ENCODE results near the gene FAAH.

DNA sequence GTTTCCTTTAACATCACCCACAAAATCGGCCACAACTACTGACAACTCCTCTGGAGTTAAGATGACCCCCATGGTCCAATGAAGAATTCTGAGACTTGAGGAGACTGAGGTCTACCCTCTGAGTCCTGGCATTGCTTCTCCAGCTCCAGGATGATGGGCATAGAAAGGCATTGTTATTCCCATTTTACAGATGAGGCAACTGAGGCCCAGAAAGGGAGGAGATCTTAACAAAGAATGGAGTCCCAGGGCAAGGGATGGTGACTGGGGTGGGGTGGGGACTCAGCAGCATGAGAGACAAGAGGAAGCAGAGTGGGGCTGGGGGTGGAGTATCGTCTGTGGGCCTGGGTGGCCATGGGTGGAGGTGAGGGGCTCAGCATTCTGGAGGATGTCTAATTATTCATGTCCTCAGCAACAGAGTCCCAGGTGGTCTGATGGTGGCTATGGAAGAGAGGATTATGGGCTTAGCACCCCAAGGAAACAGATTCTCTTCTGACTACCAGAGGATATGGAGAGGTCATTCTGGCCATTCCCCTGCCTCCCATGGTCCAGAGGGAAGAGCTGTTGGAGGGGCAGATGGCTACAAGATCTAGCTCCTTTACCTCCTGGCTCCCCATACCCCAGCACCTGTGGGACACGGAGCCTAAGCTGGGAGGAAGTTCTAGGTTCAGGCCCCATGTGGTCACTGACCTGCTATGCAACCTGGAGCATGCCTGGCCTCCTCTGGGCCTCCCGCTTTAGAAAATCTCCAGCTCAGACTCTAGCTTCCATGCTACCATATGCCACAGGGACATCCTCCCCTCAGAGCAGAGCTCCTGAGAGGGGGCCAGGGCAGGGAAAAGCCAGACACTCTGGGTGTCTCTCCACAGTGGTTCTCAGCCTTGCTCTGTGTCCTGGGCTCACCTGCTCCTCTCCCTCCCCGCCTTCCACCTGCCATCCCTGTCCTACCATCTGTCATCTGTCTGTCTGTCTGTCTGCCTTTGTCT, 58.1 kb downstream of the FAAH start:
- TF ChIP-seq, protein P1, sequence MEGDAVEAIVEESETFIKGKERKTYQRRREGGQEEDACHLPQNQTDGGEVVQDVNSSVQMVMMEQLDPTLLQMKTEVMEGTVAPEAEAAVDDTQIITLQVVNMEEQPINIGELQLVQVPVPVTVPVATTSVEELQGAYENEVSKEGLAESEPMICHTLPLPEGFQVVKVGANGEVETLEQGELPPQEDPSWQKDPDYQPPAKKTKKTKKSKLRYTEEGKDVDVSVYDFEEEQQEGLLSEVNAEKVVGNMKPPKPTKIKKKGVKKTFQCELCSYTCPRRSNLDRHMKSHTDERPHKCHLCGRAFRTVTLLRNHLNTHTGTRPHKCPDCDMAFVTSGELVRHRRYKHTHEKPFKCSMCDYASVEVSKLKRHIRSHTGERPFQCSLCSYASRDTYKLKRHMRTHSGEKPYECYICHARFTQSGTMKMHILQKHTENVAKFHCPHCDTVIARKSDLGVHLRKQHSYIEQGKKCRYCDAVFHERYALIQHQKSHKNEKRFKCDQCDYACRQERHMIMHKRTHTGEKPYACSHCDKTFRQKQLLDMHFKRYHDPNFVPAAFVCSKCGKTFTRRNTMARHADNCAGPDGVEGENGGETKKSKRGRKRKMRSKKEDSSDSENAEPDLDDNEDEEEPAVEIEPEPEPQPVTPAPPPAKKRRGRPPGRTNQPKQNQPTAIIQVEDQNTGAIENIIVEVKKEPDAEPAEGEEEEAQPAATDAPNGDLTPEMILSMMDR (IDR thresholded peaks at IDR 0.05 in 2 of 3, conservative IDR thresholded peaks at IDR 0.05 in 1 of 3; ENCODE audit: borderline replicate concordance in 1 of 3, insufficient read depth in 1 of 3, low read depth in 2 of 3, low read length in 2 of 3) = no peak
- TF ChIP-seq, protein P2, sequence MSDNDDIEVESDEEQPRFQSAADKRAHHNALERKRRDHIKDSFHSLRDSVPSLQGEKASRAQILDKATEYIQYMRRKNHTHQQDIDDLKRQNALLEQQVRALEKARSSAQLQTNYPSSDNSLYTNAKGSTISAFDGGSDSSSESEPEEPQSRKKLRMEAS (IDR thresholded peaks at IDR 0.05) = no peak
- TF ChIP-seq POLR2AphosphoS5 (IDR thresholded peaks at IDR 0.05; ENCODE audit: low read depth, low read length) (no peak), RAD21 (IDR thresholded peaks at IDR 0.05; ENCODE audit: low read depth) (no peak)
